HG02943 (cell line): ENCODE results near the gene ARFGEF3.

Source experiments
- ATAC-seq: cut with Tn5 transposase; IDR thresholded peaks from one replicate; pipeline ENCODE4 v1.9.1; 2021; ENCODE audit warnings: mild to moderate bottlenecking, low read depth, moderate library complexity; ENCODE audit not compliant: unreplicated experiment

The ARFGEF3 gene

DNA sequence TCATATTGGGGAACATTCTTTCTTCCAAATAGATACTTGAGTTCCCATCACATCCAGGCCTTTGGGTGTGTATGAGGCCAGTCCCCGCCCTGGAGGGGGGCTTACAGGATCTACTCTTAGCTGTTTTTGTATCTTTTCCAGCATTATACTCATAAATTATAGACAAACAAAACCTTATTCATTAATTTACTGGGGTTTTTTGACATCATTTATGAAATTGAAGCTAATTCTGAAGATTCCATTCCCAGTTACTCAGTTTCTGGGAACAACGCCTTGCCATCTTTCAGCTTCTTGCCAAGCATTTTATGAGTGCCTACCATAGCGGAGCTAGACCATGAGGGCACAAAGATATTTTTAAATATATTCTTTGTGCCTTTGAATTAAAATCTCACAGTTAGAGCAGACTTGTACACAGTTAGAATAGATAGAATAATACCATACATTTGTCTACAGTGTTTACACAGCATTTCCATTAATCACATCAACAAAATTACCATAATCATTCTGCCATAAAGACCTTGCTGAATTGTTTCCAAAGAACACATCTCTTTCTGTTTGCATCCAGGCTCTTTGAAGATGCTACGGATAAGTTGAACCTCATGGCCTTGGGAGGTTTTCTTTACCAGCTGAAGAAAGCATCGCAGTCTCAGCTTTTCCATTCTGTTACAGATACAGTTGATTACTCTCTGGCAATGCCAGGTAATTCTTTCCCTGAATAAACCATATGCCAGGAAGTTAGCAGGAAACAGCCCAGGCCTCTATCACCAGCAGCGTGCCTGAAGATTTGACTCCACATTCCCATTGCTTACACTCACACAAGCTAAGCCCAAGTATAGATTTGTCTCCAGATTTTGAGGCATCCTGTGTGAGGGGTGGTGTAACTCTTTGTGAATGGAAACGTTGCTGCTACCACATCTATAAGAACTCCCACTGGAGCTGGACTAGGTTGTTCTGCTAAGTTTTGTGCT, 132.0 kb downstream of the ARFGEF3 start:
- ATAC-seq, result no peak

DNA sequence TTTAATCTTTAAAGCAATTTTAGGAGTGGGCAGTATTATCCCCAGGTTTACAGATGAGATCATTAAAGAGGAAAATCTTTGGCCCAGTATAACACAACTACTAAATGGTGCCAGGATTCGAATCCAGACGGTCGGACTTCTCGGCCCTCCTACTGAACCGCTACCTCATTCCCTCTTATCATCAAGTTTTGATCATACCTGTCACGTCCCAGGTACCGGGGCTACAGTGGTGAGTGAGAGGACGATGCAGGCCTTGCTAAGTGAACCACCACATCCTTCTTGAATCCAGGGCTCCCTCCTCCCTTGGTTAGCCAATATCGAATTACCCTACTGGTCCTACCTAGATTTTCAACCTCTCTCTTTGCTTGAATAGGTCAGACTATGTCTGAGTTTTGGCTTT, 134.6 kb downstream of the ARFGEF3 start:
- ATAC-seq, result no peak

DNA sequence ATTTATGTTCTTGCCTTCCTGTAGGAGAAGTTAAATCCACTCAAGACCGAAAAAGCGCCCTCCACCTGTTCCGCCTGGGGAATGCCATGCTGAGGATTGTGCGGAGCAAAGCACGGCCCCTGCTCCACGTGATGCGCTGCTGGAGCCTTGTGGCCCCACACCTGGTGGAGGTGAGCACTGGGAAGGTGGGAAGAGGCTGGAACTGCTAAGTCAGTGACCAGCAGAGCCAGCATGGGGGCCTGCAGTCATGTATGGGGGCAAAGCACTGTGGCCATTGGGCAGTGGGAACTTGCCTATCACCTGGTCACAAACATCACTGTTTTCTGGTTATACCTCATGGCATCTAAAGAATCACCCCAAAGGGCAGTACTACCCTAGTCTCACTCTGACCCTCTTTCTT, 135.0 kb downstream of the ARFGEF3 start:
- ATAC-seq, result no peak

DNA sequence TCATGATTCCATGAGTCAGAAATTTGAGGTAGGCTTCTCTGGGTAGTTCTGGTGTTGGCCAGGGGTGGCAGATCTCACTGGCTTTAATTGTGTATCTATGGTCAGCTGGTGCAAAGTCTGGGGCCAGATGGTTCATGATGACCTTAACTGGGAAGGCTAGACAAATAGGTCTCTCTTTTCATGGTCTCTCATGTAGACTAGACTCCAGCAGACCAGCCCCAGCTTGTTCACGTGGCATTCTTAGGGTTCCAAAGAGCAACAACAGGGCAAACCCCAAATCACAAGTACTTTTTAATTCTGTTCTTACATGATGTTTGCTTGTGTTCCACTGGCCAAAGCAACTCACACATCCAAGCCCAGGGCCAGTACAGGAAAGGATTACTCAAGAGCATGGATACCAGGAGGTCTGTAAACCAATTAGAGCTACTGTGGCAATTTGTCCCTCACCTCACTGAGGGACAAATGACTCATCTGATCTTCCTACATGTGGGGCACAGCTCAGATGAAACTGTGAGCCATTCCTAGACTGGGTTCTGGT, 136.1 kb downstream of the ARFGEF3 start:
- no peak for ATAC-seq

DNA sequence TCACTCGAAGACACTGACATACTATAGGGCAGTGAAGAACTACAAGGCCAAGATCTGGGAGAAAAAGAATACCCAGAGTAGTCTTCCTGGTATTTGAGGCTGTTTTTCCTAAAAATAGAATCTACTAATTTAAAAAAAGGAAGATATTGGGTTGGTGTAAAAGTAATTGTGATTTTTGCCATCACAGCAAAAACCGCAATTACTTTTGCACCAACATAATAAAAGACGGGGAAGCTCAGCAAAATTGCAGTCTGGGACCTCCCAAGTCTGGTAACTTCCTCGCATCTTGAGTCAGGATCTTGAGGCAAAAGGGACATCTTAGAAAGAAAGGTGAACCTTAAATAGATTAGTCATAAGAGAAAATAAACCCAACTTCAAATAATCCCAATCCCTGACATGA, 138.7 kb downstream of the ARFGEF3 start:
- no peak for ATAC-seq

DNA sequence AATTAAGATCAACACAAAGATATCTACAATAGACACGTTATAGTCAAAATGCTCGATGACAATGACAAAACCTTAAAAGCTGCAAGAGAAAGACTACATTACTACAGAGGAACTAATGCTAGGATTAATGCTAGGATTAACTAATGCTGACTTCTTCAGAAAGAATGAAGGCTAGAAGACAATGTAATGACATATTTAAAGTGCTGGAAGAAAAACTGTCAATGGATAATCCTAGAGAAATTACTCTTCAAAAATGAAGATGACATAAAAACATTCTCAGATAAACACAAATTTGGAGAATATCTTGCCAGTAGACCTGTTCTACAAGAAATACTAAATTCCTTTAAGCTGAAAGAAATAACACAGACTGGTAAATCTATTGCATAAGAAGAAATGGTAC, 140.8 kb downstream of the ARFGEF3 start:
- ATAC-seq, result no peak

DNA sequence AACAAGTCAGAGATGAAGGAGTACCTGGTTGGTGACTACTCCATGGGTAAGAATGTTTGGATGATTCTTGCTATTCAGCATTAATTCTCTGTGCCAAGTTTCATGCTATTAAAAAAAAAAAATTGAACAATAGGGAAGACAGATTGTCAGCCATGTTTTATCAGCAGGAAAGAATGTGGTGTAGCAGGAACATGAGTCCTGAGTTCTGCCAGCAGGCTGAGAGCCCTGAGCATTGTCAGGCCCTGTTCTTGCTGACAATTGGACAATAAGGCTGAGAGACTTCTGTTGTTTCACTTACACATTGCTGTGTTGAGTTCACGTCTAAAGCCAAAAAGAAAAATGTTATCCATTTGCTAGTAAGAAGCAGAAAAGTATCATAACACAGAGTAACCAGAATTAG, 145.6 kb downstream of the ARFGEF3 start:
- no peak for ATAC-seq

DNA sequence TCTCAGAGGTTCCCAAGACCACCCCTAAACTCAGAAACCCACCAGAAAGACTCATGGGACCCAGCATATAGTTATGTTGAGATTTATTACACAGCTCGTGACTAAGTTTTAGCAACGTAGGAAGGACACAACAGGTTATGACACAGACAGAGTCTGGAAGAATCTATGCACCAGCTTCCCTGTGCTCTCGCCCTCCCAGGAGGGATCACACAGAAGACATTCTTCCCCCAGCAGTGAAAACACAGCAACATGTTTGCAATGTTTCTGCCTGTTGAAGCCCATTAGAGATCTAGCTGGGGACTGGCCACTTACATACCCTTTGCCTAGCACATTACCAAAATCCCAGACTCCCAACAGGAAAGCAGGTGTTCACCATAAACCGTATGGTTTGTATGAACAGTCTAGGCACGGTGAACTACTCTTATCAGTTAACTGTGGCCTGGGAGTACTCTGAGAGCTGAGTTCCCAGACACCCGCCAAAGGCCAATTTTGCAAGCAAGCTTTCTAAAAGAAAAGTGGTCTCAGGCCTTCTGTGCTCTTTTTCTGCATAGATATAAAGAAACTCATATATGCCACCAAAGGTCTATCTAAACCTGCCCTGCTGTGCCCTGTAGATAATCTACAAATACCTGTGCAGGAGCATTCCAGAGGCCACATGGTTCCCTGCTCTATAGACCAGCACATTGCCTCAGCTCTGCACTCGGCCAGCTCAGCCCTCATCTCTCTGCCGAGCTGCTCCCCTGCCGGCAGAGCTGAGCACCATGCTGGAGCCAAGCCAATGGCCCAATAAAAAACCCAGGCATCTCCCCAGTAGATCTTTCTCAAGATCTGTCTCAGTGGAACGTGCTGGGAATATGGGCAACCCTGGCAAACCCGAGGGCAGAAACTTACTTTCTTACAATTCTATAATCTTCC, 146.3 kb downstream of the ARFGEF3 start:
- ATAC-seq, result no peak

DNA sequence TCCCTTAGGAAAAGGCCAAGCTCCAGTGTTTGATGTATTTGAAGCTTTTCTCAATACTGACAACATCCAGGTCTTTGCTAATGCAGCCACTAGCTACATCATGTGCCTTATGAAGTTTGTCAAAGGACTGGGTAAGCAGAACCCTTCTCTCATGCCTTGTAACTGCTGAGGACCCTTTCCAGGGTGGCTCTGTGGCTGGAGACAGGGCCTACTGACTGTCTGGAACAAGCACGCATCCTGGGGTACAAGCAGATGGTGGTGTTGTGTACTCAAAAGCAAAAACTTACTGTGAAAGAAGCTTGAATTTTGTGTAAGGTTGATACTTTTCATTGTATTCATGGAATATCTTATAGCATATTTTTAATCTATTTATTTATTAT, 147.0 kb downstream of the ARFGEF3 start:
- no peak for ATAC-seq

DNA sequence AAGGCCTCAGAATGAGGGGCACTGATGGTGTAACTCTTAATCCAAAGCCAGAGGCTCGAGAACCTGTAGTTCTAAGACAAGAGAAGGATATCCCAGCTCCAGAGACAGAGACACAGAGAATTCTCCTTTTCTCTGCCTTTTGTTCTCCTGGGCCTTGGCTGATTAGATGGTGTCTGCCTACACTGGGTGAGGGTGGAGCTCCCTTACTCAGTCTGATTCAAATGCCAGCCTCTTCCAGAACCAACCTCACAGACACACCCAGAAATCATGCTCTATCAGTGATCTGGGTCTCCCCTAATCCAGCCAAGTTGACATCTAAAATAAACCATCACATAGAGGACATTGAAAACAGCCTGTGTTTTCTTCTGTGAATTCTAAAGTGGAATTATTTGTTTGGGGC, 148.0 kb downstream of the ARFGEF3 start:
- no peak for ATAC-seq

DNA sequence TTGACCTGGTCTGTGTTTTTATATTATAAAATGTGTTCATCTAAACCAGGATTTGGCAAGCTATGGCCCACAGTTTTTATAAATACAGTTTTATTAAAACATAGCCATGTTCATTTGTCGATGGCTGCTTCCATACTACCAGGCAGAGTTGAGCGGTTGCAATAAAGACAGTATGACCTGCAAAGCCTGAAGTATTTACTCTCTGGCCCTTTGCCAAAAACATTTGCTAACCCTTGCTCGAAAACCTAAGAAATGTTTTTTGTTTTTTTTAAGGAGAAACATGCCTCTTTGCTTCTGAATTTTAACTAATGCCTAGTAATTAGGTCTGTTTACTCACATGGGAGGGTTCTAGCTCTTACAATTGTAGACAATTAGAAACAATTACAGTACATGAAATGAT, 148.6 kb downstream of the ARFGEF3 start:
- ATAC-seq, result no peak

DNA sequence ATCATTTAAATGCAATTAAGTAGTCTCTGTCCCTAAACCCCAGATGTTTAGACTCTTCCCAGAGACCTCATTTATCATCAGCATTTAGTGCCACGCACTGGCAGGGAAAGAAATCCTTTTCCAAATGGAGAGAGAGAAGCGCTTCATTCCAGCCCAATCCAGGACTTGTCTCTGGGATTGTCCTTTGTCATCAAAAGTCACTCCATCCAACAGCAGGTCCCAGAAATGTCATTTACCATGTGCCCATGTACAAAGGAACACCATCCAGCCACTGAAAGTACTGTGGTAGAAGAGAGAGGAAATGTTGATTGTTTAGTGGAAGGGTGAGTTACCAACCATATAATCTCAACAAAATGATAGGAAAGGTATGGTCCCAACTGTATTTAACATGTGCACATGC, 149.1 kb downstream of the ARFGEF3 start:
- no peak for ATAC-seq

DNA sequence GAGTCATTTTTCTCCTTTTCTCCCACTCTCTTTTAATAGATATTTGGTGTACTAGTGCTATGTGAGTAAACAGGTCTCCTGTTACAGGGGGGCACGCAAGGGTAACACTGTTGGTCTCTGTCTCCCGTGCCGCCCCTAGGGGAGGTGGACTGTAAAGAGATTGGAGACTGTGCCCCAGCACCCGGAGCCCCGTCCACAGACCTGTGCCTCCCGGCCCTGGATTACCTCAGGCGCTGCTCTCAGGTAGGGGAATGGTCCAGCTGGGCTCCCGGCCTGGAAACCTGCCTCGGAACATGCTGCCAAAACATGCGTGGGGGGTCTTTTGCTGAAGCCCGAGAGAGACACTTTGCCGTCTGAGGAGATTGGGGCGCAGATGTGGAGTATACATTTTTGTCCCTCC, 149.5 kb downstream of the ARFGEF3 start:
- no peak for ATAC-seq

DNA sequence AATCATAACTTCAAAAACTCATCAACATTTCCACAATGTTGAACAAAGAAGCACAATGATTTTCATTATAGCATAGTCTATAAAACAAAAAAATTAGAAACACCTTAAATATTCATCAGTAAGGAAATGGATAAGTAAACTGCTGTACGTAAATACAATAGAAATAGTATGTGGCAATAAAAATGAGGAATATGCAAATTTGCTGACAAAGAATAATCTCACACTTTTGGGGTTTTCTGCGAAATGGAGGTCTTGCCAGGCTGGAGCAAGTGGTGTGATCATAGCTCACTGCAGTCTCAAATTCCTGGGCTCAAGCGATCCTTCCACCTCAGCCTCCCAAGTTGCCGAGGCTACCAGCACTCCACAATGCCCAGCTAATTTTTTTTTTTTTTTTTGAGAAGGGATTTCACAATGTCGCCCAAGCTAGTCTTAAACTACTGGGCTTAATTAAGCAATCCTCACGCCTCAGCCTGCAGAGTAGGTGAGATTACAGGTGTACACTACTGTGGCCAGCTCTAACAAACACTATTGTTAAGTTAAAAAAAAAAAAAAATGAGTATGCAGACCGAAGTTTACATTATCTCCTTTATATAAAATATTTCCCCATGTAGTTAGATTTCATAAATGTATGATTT, 157.1 kb downstream of the ARFGEF3 start:
- no peak for ATAC-seq

DNA sequence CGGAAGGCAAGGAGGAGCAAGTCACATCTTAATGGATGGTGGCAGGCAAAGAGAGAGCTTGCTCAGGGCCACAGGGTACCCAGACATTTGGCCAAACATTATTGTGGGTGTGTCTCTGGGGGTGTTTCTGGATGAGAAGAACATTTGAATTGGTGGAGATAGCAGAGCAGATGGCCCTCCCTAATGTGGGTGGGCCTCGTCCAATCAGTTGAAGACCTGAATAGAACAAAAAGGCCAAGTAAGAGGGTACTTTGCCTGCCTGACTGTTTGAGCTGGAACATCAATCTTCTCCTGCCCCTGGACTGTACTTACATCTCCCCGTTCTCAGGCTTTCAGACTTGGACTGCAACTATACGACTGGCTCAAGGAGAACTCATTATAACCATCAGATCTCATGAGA, 160.2 kb downstream of the ARFGEF3 start:
- ATAC-seq, result no peak

DNA sequence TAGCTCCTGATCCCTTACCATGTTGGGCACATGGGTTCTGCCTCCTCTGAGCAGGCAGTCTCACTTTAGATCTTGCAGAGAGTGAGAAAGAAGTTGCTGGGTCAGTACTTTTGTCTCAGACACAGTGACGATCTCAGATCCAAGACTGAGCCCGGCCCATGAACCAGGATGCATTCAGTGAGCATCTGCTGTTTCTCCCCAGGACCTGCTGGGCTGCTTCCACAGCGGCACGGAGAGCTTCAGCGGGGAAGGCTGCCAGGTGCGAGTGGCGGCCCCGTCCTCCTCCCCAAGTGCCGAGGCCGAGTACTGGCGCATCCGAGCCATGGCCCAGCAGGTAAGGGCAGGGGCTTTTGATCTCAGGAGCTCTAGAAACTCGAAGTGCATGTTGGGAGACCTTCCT, 162.1 kb downstream of the ARFGEF3 start:
- ATAC-seq, result no peak

DNA sequence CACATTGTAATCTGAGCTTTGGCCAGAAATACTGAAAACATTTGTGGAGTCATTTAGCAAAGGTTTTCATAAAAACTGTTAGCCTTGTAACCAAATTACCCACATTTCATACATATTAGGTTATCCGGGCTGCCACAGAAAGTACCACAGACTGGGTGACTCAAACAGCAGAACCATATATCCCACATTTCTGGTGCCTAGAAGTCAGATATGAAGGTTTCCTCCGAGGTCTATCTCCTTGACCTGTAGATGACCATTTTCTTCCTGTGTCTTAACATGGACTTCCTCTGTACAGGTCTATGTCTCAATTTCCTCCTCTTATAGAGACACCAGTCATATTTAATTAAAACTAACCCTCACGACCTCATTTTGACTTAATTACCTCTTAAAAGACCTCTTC, 166.5 kb downstream of the ARFGEF3 start:
- ATAC-seq, result no peak

DNA sequence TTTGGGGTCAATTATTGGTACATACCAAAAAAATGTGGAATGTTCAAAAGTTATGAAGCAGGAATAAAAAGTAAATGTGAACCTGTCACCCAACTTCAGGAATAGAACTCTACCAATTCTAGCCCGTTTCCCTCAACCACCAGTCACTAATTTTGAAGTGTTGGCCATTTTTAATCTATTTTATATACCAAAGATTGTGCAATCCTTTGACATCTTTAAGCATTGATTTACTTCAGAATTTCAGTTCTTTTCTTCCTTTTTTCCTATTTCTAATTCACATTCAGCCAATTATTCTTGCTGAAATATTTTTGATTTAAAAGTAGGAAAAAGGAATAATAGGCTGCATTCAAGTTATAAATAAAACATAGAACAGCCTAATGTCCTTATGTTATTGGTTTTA, 169.0 kb downstream of the ARFGEF3 start:
- no peak for ATAC-seq

DNA sequence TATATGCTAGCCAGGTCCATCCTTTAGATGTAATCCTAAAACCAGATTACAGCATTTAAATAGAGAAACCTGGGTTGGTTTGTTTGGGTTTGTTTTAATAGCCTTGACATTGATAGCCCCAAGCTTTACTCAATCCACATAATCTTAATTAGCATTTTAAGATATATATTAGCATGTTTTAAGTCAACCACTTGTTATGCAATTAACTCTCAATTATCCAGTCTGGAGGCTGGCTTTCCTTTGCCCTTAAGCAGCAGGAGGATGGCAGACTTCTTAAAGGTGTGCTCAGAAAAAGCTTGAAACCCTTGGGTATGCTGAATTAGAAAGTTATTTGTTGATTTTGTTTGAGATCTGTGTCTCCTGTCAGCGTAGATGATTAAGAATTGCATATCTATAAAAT, 169.7 kb downstream of the ARFGEF3 start:
- no peak for ATAC-seq

DNA sequence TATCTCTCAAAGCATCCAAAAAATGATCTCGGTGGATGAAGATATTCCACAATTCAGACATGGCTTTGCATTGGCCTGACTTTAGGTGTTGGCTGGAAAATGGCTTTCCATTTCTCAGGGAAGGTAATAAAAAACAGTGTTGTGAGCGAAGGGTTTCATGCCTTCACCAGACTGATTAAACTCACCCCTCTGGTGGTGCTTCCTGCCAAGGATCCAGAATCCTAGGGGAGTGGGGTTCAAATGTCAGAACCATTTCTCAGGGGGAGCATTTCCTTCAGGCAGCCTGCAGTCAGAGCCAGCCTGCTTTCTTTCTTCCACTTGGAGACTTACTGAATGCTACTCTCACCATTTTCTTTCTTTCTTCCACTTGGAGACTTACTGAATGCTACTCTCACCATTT, 170.2 kb downstream of the ARFGEF3 start:
- no peak for ATAC-seq

DNA sequence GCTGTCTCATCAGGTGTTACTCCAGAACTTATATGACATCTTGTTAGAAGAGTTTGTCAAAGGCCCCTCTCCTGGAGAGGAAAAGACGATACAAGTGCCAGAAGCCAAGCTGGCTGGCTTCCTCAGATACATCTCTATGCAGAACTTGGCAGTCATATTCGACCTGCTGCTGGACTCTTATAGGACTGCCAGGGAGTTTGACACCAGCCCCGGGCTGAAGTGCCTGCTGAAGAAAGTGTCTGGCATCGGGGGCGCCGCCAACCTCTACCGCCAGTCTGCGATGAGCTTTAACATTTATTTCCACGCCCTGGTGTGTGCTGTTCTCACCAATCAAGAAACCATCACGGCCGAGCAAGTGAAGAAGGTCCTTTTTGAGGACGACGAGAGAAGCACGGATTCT, 172.3 kb downstream of the ARFGEF3 start:
- ATAC-seq, result no peak
